GM11168 (cell line): ENCODE data around the gene CLEC10A.
"Not testable (repeated sequence)": the region's sequence is repeated elsewhere in the genome, so short reads cannot be mapped to it uniquely, and the experiment has no call there.

ENCODE experiments used
- in situ Hi-C: fragments of 300-500 bp; cut with MboI; formaldehyde crosslinking; loops from one replicate; pipeline ENCODE4 v1.12.0; 2022; ENCODE audit warnings: low sequenced_read_pairs; ENCODE audit not compliant: unreplicated experiment

CLEC10A gene

GRCh38 chr17:7080456-7081041 is 498 bp upstream of the CLEC10A start:
- in situ Hi-C loops, result no loop called here

GRCh38 chr17:7078711-7079110 is 1.3 kb downstream of the CLEC10A start:
- in situ Hi-C loops, result no loop called here

- in situ Hi-C loops, result no loop called here
These were observed 2.0 kb downstream of the CLEC10A start for GRCh38 chr17:7077911-7078546.

GRCh38 chr17:7074931-7075330 is 5.1 kb downstream of the CLEC10A start:
- in situ Hi-C loops, result no loop called here

GRCh38 chr17:7072406-7072805 is 7.6 kb downstream of the CLEC10A start:
- in situ Hi-C loops, result no loop called here

- in situ Hi-C loops, result no loop called here
These were observed 9.3 kb downstream of the CLEC10A start for GRCh38 chr17:7070712-7071111.

GRCh38 chr17:7068268-7068667 is 11.8 kb downstream of the CLEC10A start:
- in situ Hi-C loops, result no loop called here

- in situ Hi-C loops, result no loop called here
These were observed 12.9 kb downstream of the CLEC10A start for GRCh38 chr17:7067198-7067597.

- in situ Hi-C loops, result no loop called here
These were observed 15.8 kb downstream of the CLEC10A start for GRCh38 chr17:7064261-7064660.

GRCh38 chr17:7063518-7064094 is 16.4 kb downstream of the CLEC10A start:
- in situ Hi-C loops, result no loop called here

GRCh38 chr17:7060165-7060891 is 19.7 kb downstream of the CLEC10A start:
- in situ Hi-C loops, result no loop called here

GRCh38 chr17:7058831-7059447 is 21.1 kb downstream of the CLEC10A start:
- in situ Hi-C loops, result no loop called here

GRCh38 chr17:7056386-7056785 is 23.7 kb downstream of the CLEC10A start:
- in situ Hi-C loops, result no loop called here

GRCh38 chr17:7050583-7050982 is 29.5 kb downstream of the CLEC10A start:
- in situ Hi-C loops, result loop anchor here (5.0 kb wide), 1 partner anchor 87 kb away; no protein-coding TSS in a partner anchor

GRCh38 chr17:7048968-7049367 is 31.1 kb downstream of the CLEC10A start:
- in situ Hi-C loops, result no loop called here

- in situ Hi-C loops, result no loop called here
These were observed 32.5 kb downstream of the CLEC10A start for GRCh38 chr17:7047566-7047965.

GRCh38 chr17:7046725-7047397 is 33.2 kb downstream of the CLEC10A start:
- in situ Hi-C loops, result not testable (repeated sequence)

- in situ Hi-C loops, result no loop called here
These were observed 33.8 kb downstream of the CLEC10A start for GRCh38 chr17:7046127-7046724.

GRCh38 chr17:7045492-7046126 is 34.4 kb downstream of the CLEC10A start:
- in situ Hi-C loops, result no loop called here
